GM12864 (cell line): ENCODE data around the gene SERPINA3.

ENCODE experiments used
- DNase-seq: peaks from one replicate; pipeline ENCODE4 v3.0.0-alpha.2; 2011; ENCODE audit warnings: low read depth
- H3K4me3 ChIP-seq: 2 replicates; pipeline ENCODE4 v1.5.1; 2011; ENCODE audit warnings: mild to moderate bottlenecking, low read depth, low read length, control low read depth
- TF ChIP-seq, protein P1 (sequence below): IDR thresholded peaks from 2 replicates; pipeline ENCODE4 v1.5.1; 2011; ENCODE audit warnings: low read depth, mild to moderate bottlenecking, moderate library complexity, low read length, control low read depth, inconsistent platforms; ENCODE audit errors: missing control alignments

SERPINA3 gene

DNA sequence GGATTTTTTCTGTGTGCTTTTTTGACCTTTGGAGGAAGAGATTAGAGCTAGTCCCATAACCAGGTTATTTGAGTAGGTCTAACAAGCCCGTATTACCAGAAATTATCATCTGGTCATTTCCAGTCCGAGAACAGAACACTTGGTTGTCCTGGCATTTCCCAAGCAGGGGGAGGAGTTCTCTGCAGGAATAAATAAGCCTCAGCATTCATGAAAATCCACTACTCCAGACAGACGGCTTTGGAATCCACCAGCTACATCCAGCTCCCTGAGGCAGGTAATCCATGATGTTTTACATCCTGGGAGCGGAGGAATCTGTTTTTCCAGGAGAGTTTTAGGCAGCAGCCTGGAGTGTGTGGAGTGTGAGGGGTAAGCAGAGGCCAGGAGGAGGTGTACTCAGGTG is at the start of gene SERPINA3:
Gene SERPINA3 (plus strand): TSS at position 218 of the 400 bp plus-strand sequence. CDS start 2,051 bp downstream, outside the sequence.
- DNase-seq: no peak
- no peak within 1 kb of the TSS for H3K4me3 ChIP-seq
- TF ChIP-seq, protein P1, sequence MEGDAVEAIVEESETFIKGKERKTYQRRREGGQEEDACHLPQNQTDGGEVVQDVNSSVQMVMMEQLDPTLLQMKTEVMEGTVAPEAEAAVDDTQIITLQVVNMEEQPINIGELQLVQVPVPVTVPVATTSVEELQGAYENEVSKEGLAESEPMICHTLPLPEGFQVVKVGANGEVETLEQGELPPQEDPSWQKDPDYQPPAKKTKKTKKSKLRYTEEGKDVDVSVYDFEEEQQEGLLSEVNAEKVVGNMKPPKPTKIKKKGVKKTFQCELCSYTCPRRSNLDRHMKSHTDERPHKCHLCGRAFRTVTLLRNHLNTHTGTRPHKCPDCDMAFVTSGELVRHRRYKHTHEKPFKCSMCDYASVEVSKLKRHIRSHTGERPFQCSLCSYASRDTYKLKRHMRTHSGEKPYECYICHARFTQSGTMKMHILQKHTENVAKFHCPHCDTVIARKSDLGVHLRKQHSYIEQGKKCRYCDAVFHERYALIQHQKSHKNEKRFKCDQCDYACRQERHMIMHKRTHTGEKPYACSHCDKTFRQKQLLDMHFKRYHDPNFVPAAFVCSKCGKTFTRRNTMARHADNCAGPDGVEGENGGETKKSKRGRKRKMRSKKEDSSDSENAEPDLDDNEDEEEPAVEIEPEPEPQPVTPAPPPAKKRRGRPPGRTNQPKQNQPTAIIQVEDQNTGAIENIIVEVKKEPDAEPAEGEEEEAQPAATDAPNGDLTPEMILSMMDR: no peak

- no peak for DNase-seq
- TF ChIP-seq, protein P1: no peak
Observed at GRCh38 chr14:94562941-94563883, 49.0 kb upstream of the SERPINA3 start.

DNA sequence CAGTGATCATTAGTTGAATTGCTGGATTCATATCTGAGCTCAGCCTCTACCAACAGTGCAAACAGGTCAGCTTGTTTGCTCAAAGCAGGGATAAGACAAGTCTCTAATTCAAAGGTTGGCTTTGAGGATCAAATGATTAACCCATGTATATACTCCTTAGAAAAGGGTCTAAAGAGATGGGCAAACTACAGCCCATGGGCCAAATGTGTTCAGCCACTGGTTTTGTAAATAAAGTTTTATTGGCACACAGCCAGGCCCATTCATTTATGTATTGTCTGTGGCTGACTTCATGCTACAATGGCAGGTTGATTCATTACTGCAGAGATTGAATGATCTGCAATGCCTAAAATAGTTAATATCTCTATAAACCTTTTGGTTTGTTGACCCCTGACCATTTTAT is 47.8 kb upstream of the SERPINA3 start:
- TF ChIP-seq, protein P1: no peak
- no peak overlapping the region for H3K4me3 ChIP-seq
- DNase-seq: no peak

More at GRCh38 chr14:94562941-94563883, 49.0 kb upstream of the SERPINA3 start:
- H3K4me3 ChIP-seq: no peak overlapping the region

DNA sequence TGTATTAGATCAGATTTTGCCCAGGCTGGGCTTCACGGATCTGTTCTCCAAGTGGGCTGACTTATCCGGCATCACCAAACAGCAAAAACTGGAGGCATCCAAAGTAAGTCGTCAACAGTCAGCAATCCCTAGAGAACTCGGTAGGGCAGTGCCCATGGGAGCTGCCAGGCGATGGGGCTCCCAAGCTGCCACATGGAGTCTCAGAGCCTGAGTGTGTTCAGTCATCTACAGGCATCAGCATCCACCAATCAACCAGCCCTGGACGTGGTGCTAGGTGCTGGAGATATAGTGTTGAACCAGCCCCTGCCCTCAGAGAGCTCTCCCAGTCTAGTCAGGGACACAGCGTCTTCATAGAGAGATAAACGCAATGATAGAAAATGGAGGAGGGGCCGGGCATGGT is 44.0 kb upstream of the SERPINA3 start:
- TF ChIP-seq, protein P1: no peak
- no peak for DNase-seq
- H3K4me3 ChIP-seq: no peak overlapping the region

DNA sequence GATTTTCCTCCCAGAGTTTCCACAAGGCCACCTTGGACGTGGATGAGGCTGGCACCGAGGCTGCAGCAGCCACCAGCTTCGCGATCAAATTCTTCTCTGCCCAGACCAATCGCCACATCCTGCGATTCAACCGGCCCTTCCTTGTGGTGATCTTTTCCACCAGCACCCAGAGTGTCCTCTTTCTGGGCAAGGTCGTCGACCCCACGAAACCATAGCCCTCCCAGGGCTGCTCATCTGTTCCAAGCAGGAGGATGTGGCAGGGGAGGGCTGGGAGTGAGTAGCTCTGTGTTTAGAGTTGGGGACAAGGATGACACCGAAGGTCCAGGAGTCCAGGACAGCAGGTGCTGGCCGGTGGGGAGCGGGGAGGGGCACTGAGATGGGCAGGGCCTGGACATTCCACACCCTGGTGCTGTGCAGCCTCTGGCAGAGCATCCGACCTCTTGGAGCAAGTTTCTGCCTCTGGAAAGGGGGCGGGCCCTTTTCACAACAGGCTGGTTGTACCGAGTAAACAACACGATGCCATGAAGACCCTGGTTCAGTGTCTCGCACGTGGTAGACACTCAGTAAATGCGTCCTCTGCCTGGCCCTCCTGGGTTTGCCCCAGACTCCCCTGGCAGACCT is 42.7 kb upstream of the SERPINA3 start:
- TF ChIP-seq, protein P1: no peak
- no peak overlapping the region for H3K4me3 ChIP-seq
- no peak for DNase-seq

DNA sequence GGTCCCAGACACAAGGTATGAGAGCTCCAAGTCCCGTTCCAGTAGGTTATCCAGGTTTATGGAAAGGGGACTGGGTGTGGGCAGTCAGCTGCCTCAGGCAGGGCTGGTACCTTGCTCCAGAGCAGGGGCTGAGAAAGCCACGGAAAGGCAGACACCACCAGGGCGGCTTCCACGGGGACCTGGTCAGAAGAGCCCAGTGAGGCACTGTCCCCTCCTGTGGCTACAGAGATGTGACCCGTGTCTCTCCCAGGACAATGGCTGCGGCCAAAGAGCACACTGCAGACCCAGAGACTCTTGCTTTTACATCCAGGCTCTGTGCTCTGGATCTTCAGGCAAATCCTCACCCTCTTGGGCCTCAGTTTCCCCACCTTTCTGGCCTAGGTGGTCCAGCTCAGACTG is 42.2 kb upstream of the SERPINA3 start:
- no peak overlapping the region for H3K4me3 ChIP-seq
- no peak for DNase-seq
- TF ChIP-seq, protein P1: no peak
